Right ventricle myocardium inferior (tissue), 1 donor: ENCODE data around the gene THBS4. TPM values are rescaled to one million over a fixed set of nuclear protein-coding genes. Genes with fewer than 3 reads are reported as not detected.
"Not testable (repeated sequence)": the region's sequence is repeated elsewhere in the genome, so short reads cannot be mapped to it uniquely, and the experiment has no call there.

Source experiments
- ATAC-seq: fragments of 200-7000 bp; cut with Tn5 transposase; one replicate; pipeline ENCODE4 v1.9.1; 2020; ENCODE audit warnings: mild to moderate bottlenecking, moderate library complexity
- DNase-seq: peaks from one replicate; pipeline ENCODE4 v3.0.0; 2021; ENCODE audit errors: missing footprints
- intact Hi-C: fragments of 100-400 bp; cut with DNase I; formaldehyde crosslinking; loops from one replicate; pipeline ENCODE4 v1.11.0; 2022
- total RNA-seq: library from RNA; stranded (reverse); fragmentation: NEBNext Ultra II Directional; extraction: Animal tissue kit (Norgen Biotek cat#: 25700); gene quantifications from one replicate; pipeline ENCODE4 v1.2.1, GENCODE V29; 2021
- donor health status: DM: no; HTN: yes; CAD: no; lungs with severe emphysema.

The THBS4 gene
- total RNA-seq, 1 donor from 2014 or later: 32.9 TPM

DNA sequence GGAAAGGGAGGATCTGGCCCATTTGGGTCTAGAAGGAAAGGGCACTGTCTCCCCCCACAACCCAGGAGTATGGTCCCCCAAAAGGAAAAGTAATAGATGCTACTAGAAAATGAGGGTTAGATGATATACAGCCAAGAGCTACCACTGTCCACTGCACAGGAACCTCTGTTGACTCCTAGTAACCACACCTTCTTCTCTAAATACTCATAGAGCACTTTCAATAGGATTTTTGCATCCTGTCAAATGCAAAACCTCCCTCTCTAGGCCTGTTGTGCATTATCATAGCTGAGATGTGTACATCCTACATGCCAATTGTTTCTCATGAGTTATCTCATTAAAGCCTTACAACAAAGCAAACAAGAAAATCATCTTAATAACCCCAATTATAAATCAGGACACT is 66.8 kb downstream of the THBS4 start:
- intact Hi-C loops: loop anchor here (10.0 kb wide), 1 partner anchor 93 kb away; no protein-coding TSS in a partner anchor
- DNase-seq (no peak), ATAC-seq (no peak)

DNA sequence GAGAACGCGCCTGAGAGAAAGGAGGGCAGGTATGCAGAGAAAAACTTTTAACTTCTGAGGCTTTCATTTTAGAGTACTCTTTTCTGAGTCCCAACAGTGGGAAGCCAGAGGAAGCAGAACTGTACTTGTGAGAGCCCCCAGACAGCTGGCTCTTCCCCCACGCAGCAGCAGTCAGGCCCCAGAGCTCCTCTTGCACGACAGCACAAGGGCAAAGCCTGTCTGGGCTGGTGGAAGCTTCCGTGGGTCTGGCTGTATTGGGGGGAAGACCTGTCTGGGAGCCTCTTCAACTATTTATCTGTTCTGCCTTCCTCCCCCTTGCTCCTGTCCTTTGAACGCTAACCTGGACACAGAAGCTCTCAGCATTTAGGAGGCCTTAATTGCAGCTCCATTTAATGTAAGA is 68.2 kb downstream of the THBS4 start:
- DNase-seq (no peak), ATAC-seq (peak; percentile 32)
- intact Hi-C loops: loop anchor here (10.0 kb wide), 1 partner anchor 91 kb away; no protein-coding TSS in a partner anchor

DNA sequence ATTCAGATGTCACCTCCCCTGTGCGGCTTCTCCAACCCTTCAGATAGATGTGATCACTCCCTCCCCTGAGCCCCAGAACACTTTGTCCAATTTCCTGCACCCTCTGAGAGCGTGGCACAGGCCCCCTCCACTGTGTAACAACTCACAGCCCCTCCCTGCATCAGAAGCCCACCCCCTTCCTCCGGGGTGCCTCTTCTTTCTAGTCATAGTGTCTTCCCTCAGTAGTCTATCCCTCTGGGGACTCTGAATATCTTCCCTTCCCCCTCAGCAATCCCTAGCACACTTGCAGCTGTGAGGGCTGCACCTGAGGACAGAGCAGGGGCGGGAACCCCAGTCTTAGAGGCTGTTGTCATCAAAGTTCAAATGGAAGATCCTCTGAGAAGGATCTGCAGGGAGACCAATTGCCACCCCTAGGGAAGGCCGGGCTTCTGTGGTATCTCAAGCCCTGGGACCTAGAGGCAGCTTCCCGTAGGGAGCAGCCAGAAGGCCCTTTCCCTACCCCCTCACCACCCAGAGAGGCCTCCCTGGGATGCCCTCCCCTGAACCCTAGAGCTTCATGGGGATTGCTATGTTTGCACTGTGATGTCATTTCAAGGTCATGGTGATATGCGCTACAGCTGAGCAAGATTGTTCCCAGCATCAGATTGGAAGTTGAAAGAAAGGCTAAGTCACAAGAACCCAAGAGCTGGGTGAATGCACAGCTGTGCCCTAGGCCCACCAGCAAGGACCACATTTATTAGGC is 70.7 kb downstream of the THBS4 start:
- ATAC-seq (no peak), DNase-seq (no peak)
- intact Hi-C loops: loop anchor here (5.0 to 10.0 kb wide), 2 partner anchors 89 to 151 kb away; partner anchors contain the start of gene SERINC5

DNA sequence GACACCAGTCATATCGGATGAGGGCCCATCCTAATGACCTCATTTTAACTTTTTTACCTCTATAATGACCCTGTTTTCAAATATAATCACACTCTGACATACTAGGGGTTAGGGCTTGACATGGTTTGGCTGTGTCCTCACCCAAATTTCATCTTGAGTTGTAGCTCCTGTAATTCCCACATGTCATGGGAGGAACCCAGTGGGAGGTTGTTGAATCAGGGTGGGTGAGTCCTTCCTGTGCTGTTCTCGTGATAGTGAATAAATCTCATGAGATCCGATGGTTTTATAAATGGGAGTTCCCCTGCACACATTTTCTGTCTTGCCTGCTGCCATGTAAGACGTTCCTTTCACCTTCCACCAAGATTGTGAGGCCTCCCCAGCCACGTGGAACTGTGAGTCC is 71.8 kb downstream of the THBS4 start:
- intact Hi-C loops: loop anchor here (5.0 to 10.0 kb wide), 2 partner anchors 88 to 150 kb away; partner anchors contain the start of gene SERINC5
- ATAC-seq (no peak), DNase-seq (no peak)

DNA sequence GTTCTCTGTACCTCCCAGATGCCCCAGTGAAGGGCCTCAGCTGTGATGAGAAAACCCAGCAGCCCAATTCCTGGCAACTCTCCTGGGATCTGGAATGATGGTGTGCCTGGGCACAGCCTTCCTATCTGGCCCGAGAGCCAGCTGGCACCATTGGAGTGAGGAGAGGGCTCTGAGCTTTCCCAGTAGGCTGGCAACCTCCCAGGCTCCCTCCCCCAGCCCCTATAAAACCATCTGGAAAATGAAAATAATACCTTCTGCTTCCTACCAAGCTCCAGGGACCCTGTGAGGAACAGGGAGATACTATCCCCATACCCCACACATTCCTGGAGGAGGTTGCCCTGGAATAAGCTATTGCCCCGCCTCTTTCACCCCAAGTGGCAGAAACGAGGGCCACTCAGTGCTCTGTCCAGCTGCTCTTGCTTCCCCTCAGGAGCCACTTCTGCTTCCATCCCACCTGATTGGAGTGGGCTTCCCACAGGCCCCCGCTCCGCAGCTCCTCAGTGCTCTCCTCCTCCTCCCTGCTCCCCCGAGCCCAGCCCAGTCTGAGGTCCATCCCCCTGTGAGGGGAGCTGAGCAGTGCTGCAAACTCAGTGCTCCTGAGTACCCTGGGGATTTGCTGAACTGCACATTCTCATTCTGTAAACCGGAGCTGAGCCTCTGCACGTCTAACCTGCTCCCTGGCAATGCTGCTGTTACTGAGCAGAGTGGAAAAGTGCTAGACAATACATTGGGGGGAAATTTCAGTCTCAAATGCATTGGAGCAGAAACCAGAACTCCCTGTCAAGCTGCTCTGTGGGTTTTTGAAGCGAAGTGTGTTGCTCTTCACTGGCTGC is 74.7 kb downstream of the THBS4 start:
- ATAC-seq: peak; percentile 93
- intact Hi-C loops: loop anchor here (5.0 to 10.0 kb wide), 2 partner anchors 85 to 147 kb away; partner anchors contain the start of gene SERINC5
- DNase-seq: no peak

DNA sequence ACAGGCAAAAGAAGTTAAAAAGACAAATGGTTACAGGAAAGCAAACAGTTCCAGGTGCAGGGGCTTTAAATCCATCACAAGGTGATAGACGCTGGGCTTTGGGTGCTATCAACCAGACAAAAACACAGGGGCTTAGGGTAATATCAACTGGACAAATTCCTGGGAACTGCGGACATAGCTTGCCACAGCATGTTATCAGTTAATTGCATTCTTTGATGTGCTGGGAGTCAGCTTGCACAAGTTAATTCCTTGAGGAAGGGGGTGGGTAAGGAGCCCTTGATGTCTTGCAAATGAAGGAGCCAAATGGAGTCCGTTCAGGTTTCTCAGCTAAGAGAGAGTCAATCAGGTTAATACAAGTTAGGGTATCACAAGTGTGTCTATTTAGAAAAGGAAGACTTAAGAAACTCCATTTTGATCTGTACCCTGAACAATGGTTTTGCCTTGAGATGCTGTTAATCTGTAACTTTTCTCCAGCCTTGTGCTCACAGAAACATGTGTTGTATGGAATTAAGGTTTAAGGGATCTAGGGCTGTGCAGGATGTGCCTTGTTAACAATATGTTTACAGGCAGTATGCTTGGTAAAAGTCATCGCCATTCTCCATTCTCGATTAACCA is 76.3 kb downstream of the THBS4 start:
- intact Hi-C loops, ATAC-seq, DNase-seq: not testable (repeated sequence)

DNA sequence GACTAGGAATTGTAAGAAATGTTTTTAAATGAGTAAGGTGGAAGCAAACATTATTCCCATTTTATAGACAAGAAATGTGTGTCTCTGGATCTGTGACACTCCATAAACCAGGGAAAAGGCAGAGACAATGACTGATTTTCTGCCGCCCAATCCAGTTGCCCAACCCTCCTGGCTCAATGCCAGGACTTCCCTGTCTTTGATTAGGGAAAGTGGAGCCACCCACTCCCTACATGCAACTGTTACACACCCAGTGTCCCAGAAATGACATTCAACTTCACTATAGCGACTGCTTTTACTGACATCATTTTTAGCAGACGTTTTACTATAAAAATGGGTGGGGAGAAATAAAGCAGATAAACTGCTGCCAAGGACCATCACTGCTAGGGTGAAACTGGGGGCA is 79.7 kb downstream of the THBS4 start:
- ATAC-seq: no peak
- no peak for DNase-seq
- intact Hi-C loops: no loop called here

DNA sequence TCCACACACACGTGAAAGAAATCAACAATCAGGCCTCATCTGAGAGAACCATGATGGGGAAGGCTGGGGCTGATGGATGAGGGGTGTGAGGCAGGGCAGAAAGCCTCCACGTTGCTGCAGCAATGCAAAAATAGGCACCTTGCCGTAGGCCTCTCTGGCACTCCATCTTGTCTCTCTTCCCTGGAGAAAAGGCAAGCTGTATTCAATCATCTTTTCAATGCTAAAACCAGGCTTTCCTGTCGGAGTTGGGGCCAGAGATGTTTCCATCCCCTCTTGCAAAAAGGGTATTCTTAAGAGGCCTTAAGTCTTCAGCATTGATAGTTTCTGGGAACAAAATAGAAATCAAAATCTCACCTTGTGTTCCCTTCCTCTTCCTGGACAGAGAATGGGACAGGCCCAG is 80.9 kb downstream of the THBS4 start:
- DNase-seq (no peak), ATAC-seq (no peak)
- intact Hi-C loops: no loop called here

DNA sequence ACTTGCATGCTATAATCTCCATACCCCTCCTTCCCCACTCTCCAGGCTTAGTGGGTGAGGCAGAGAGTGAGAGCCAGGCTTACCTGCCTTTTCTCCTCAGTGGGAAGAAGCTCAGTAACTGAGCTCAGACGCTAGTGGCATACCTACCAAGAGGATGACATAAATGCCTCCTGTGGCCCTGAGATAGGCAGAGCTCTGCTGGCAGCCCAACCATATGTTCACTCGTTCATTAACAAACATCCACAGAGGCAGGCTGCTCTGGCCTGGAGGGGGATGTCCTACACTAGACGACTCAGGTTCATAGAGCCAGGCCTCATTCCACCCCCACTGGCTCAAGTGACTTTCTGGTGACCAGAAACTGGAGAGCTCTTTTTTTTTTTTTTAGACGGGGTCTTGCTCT is 81.3 kb downstream of the THBS4 start:
- no peak for DNase-seq
- no peak for ATAC-seq
- intact Hi-C loops: no loop called here

DNA sequence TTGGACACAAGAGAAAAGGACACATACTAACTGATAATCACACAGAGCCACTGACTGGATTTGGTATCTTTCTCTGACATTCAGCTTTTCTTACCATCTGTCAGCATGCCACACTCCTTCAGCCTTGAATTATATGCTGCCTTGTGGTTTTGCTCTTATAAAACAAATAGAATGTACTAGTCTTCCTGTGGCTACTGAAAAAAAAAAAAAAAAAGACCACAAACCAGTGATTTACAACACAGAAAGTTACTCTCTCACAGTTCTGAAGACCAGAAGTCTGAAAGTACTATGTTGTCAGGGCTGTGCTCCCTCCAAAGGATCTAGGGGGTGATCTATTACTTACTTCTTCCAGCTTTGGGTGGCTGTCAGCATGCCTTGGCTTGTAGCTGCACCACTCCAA is 82.3 kb downstream of the THBS4 start:
- DNase-seq (no peak), ATAC-seq (no peak)
- intact Hi-C loops: no loop called here

DNA sequence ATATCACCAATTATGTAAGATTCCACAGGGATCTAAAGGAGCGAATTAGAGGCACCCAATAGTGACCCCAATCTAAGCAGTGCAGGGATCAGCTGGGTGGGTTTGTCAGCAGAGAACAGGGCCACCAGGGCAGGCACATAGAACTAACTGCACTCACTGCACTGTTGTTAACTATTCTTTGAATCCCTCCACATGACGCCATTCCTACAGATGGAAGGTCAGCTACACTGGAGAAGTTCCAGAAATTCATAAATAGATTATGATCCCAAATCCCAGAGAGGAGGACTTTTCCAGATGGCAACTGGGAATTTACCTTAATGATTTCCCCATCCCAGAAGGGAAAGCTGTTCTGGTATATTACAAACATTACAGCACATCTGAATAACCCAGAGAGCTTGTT is 84.2 kb downstream of the THBS4 start:
- ATAC-seq (no peak), DNase-seq (no peak)
- intact Hi-C loops: no loop called here

DNA sequence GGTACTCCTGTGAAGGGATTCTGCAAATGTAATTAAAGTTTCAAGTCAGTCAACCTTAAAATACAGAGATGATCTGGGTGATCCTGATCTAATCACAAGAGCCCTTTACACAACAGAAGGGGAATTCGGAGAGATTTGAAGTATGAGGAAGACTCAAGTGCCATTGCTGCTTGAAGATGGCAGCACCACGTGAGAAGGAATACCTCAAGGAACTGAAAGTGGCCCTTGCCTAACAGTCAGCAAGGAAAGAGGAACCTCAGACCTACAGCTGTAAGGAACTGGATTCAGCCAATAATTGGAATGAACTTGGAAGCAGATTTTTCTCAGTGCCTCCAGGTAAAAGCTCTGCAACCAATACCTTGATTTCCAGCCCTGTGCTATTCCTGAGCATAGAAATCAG is 87.4 kb downstream of the THBS4 start:
- intact Hi-C loops: no loop called here
- no peak for ATAC-seq

DNA sequence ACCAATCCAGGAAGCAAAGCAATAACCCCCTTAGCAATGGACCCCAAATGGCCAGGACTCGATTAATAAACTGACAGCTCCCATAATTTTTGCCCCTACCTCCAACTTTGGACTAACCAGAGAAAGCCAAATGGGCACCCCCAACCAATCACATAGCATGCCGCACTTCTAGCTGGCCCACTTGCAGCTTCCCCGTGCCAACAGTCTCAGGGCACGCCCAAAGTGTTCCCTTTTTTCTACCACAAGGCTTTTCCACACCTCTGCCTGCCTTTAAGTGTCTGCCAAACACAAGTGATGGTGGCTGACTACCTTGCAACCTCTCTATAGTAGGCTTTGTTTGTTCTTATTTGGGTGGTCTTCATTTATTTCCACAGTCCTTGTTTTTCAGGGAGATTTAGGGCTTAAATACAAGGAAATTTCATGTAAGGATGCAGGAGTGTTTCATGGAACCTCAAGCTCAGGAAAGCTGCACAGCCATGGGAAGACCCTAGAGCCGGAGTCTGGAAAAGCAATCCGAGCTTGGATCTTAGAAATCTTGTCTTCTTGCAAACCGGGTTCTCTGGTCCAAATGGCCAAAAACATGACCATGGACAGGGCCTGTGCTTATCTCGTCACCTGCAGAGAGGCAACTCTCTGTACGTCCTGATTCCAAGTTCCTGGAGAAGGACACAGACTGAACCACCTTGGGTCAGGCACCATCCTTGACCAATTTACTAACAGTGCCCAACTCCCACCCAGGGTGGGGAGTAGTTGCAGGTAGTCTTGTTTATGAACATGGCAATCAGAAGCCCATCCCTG is 89.2 kb downstream of the THBS4 start:
- intact Hi-C loops: no loop called here
- ATAC-seq: no peak
- DNase-seq: no peak

More for the DNA sequence above, 87.4 kb downstream of the THBS4 start:
- DNase-seq: no peak

DNA sequence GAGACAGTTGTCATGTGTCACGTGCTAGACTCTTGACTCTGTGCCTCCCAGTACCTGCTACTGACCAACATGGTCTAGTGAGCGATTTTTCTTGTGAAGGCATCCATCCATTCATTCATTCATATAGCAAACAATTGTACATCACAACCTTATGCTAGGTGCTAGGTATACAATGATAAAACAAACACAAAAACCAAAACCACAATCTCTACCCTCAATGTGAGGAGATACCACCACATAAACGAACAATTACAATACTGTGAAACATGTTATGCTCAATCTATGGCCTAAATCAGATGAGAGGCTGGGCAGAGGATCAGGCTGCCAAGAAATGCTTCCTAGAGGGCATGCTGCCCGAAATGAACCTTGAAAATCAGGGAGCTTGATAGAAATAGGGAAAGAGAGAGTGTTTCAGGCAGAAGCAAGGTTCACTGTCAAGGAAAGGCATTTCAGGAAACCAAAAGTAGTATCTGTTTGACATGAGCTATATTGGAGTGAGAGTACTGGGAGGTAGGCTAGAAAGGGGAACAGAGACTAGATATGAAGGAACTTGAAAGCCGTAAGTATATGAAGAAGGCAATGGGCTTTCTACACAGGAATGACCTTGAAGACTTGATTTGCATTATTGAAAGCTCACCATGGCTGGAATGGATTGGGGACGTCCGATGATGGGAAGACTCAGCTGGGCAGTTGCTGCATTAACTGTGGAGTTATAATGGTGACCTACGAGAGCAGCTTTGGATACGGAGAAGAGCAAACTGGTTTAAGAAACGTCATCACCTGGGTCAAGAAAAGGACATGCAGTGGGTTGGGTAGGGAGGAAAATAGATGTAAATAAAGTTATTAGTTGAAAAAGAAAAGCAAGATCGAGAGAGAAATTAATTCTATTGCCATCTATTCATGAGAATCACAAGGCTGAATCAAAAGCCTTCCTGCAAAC is 90.1 kb downstream of the THBS4 start:
- DNase-seq (no peak), ATAC-seq (peak; percentile 35)
- intact Hi-C loops: no loop called here

DNA sequence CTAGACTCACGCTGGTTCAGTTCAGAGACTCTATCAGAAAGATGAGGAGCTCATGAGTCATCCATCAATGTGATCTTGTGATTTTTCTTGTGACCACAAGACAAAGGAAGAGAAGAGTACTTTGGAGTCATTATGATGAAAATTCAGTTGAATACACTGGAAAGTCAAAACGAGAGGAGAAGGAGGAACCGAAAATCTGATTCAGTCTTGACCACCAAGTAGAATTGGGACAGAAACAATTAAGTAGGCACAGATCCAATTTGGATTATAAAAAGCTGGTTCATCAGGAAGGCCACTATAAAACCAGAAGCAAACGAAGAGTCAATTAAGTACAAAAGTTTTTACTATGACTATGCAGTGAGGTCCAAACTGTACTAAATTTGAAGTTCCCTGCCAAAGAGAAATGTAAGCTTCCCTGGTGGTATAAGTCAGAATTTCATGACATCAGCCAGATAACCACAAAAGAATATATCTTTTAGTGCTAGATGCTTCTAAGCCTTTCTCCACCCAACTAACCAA is 90.9 kb downstream of the THBS4 start:
- peak; percentile 46 for ATAC-seq
- no peak for DNase-seq
- intact Hi-C loops: no loop called here

DNA sequence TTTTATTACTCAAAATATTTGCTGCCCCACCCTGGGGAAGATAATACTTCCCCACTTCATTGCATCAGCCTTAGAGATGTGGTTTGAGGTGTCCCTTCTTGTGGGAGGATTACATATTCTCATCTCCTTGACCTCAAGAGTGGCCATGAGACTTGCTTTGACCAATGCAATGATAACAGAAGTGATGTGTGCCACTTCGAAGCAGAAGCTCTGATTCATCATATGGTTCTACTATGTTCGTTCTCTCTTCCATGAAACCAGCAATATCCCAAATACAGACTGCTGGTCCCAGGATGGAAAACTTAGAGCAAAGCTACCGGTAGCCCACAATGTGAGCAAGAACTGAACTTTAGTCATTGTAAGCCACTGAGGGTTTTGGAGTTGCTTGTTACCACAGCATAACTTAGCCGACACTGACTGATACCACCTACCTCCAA is 92.0 kb downstream of the THBS4 start:
- DNase-seq (no peak), ATAC-seq (peak; percentile 31)
- intact Hi-C loops: no loop called here

DNA sequence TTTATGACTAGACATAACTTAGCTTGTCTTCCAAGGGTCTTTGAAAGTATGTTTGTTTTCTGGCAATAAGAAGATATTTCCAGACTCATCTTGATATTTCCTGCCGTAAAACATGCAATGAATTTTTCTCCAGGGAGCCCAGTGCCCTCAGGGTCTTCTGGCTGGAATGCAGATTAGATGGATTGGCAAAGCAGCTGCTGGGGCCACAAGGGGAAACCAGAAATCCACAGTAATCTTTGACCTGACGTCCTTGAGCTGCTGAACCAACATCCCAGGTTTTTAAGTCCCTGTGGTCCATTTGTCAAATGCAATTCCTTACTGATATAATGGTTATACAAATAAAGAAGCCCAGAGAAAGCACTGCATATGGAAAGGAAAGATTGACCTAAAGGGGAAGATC is 93.0 kb downstream of the THBS4 start:
- ATAC-seq (no peak), DNase-seq (no peak)
- intact Hi-C loops: no loop called here
